NOMO-1 treated with DMSO at 0.1 percent for 48 hours (cell line): ENCODE results near the gene RIT1.

Source experiments
- DNase-seq: peaks from one replicate; lab custom pipeline; 2025; ENCODE audit not compliant: unreplicated experiment; lab: John Stamatoyannopoulos, UW

RIT1 gene

GRCh38 chr1:155911156-155912055, at the start of gene RIT1:
Gene RIT1 (minus strand): TSS chr1:155911349. CDS start chr1:155910761, 588 bp downstream.
- peak; percentile 70 for DNase-seq

GRCh38 chr1:155960081-155960745, 49.1 kb upstream of the RIT1 start:
- DNase-seq = no peak

GRCh38 chr1:155957411-155957915, 46.3 kb upstream of the RIT1 start:
- no peak for DNase-seq

- DNase-seq = no peak
Observed at GRCh38 chr1:155954645-155955044, 43.5 kb upstream of the RIT1 start.

GRCh38 chr1:155952505-155952890, 41.3 kb upstream of the RIT1 start:
- DNase-seq = no peak

GRCh38 chr1:155951753-155952504, 40.8 kb upstream of the RIT1 start:
- DNase-seq = no peak

- no peak for DNase-seq
Observed at GRCh38 chr1:155950829-155951228, 39.7 kb upstream of the RIT1 start.

GRCh38 chr1:155947741-155948140, 36.6 kb upstream of the RIT1 start:
- no peak for DNase-seq

GRCh38 chr1:155947292-155947691, 36.1 kb upstream of the RIT1 start:
- no peak for DNase-seq

GRCh38 chr1:155946633-155947219, 35.6 kb upstream of the RIT1 start:
- peak; percentile 36 for DNase-seq

GRCh38 chr1:155944444-155944799, 33.3 kb upstream of the RIT1 start:
- DNase-seq = peak; percentile 68

GRCh38 chr1:155942578-155943141, 31.5 kb upstream of the RIT1 start:
- DNase-seq = no peak

GRCh38 chr1:155941845-155942531, 30.8 kb upstream of the RIT1 start:
- no peak for DNase-seq

- DNase-seq = peak; percentile 56
Observed at GRCh38 chr1:155940993-155941844, 30.1 kb upstream of the RIT1 start, which contains the start of gene RXFP4. Gene RXFP4 (plus strand): TSS chr1:155941638. CDS start chr1:155941710, 72 bp downstream.

- DNase-seq = no peak
Observed at GRCh38 chr1:155940482-155940992, 29.4 kb upstream of the RIT1 start.

- peak; percentile 72 for DNase-seq
Observed at GRCh38 chr1:155938220-155938627, 27.1 kb upstream of the RIT1 start.

- peak; percentile 9 for DNase-seq
Observed at GRCh38 chr1:155934936-155935590, 23.9 kb upstream of the RIT1 start.
